SK-N-SH (cell line): ENCODE results near the gene RAB6A. TPM values are rescaled to one million over a fixed set of nuclear protein-coding genes. Genes with fewer than 3 reads are reported as not detected.
A peak's percentile ranks its signal among the peaks of the same experiment; 100 is the strongest.

Experiments used
- CTCF ChIA-PET: fragments of 300-600, 350-600 bp; formaldehyde crosslinking; extraction: SDS; loops from one replicate; lab custom pipeline; 2021; lab: Yijun Ruan, JAX
- POLR2A ChIA-PET: fragments of 350-600 bp; sonication (Branson Sonifier 250); formaldehyde crosslinking; extraction: SDS; loops from one replicate; lab custom pipeline; 2020; ENCODE audit warnings: antibody characterized with exemption, inconsistent platforms; lab: Yijun Ruan, JAX
- DNase-seq: peaks from one replicate; pipeline ENCODE4 v3.0.0; 2012
- H2AFZ ChIP-seq: fragments of 200-600 bp; sonication (generic); 2 replicates; pipeline ENCODE4 v1.8.1; 2016; ENCODE audit warnings: antibody characterized with exemption, mild to moderate bottlenecking, low read depth
- H3F3A ChIP-seq: fragments of 200-600 bp; sonication (generic); replicated peaks from 2 replicates; pipeline ENCODE3; 2016; ENCODE audit warnings: antibody characterized with exemption, mild to moderate bottlenecking; ENCODE audit not compliant: insufficient read depth
- H3K27ac ChIP-seq, 2 experiments: fragments of 200-500 bp in 1 of 2; fragments of 200-600 bp in 1 of 2; sonication (Bioruptor generic) in 1 of 2; sonication (generic), shearing (Covaris generic) in 1 of 2; 2 replicates each; pipeline versions ENCODE4 v1.5.1 to v1.6.1; 2014 to 2016; ENCODE audit warnings: low read depth in 2 of 2, inconsistent platforms in 1 of 2, low read length in 1 of 2, mild to moderate bottlenecking in 1 of 2, mixed read lengths in 1 of 2
- H3K27me3 ChIP-seq: fragments of 200-600 bp; sonication (generic), shearing (Covaris generic); 2 replicates; pipeline ENCODE4 v1.6.1; 2016; ENCODE audit warnings: mixed run types; ENCODE audit not compliant: insufficient read depth
- H3K36me3 ChIP-seq, 2 experiments: fragments of 200-500 bp in 1 of 2; fragments of 200-600 bp in 1 of 2; sonication (Bioruptor generic) in 1 of 2; sonication (generic) in 1 of 2; replicated peaks in 1 of 2; 2 replicates each; pipeline versions ENCODE3 to v1.5.1; 2014 to 2016; ENCODE audit warnings: low read length in 1 of 2, mild to moderate bottlenecking in 1 of 2; ENCODE audit not compliant: insufficient read depth in 2 of 2, control insufficient read depth in 1 of 2
- H3K4me1 ChIP-seq, 2 experiments: fragments of 200-500 bp in 1 of 2; fragments of 200-600 bp in 1 of 2; sonication (Bioruptor generic) in 1 of 2; sonication (generic), shearing (Covaris generic) in 1 of 2; 2 replicates each; pipeline versions ENCODE4 v1.5.1 to v1.6.1; 2014 to 2016; ENCODE audit warnings: low read depth in 1 of 2, low read length in 1 of 2, mixed run types in 1 of 2; ENCODE audit not compliant: insufficient read depth in 2 of 2, control insufficient read depth in 1 of 2
- H3K4me2 ChIP-seq: fragments of 200-600 bp; sonication (generic), shearing (Covaris generic); 2 replicates; pipeline ENCODE4 v1.6.1; 2017; ENCODE audit warnings: mixed run types
- H3K4me3 ChIP-seq, 2 experiments: fragments of 200-500 bp in 1 of 2; fragments of 200-600 bp in 1 of 2; sonication (Bioruptor generic) in 1 of 2; sonication (generic), shearing (Covaris generic) in 1 of 2; 2 replicates each; pipeline versions ENCODE4 v1.5.1 to v1.8.1; 2014 to 2016; ENCODE audit warnings: low read depth in 2 of 2, inconsistent platforms in 1 of 2, low read length in 1 of 2, mild to moderate bottlenecking in 1 of 2, mixed read lengths in 1 of 2, moderate library complexity in 1 of 2
- H3K79me2 ChIP-seq: fragments of 200-600 bp; sonication (generic); 2 replicates; pipeline ENCODE4 v1.8.1; 2017; ENCODE audit warnings: mild to moderate bottlenecking; ENCODE audit not compliant: insufficient read depth
- H3K9ac ChIP-seq: fragments of 200-600 bp; sonication (generic); 2 replicates; pipeline ENCODE4 v1.6.1; 2017; ENCODE audit warnings: mixed run types
- H3K9me2 ChIP-seq: fragments of 200-600 bp; sonication (generic); 2 replicates; pipeline ENCODE4 v1.6.1; 2017; ENCODE audit warnings: mixed run types
- H3K9me3 ChIP-seq: fragments of 200-600 bp; sonication (generic); 2 replicates; pipeline ENCODE4 v1.6.1; 2017; ENCODE audit warnings: mixed run types, mild to moderate bottlenecking, moderate library complexity
- H4K20me1 ChIP-seq: fragments of 200-600 bp; sonication (generic); 2 replicates; pipeline ENCODE4 v1.6.1; 2017; ENCODE audit warnings: mild to moderate bottlenecking, mixed run types; ENCODE audit not compliant: insufficient read depth
- CHD2 ChIP-seq: fragments of 150-350 bp; IDR thresholded peaks from 2 replicates; pipeline ENCODE4 v1.6.1; 2018; ENCODE audit warnings: low read length; ENCODE audit not compliant: partially characterized antibody
- CTCF ChIP-seq: fragments of 200-600 bp; sonication (generic); IDR thresholded peaks from 2 replicates; pipeline ENCODE4 v1.6.1; 2017; ENCODE audit warnings: antibody characterized with exemption, mild to moderate bottlenecking, moderate library complexity
- EP300 ChIP-seq, 2 experiments: IDR thresholded peaks; 2 replicates each; pipeline versions ENCODE4 v1.4.0 to v1.6.1; 2012; ENCODE audit warnings: borderline replicate concordance in 1 of 2, low read depth in 1 of 2, low read length in 1 of 2
- FOXJ3 ChIP-seq: sonication (generic); formaldehyde crosslinking; IDR thresholded peaks from 2 replicates; pipeline ENCODE4 v1.5.1; 2020; ENCODE audit warnings: mild to moderate bottlenecking, missing genetic modification reagents
- FOXM1 ChIP-seq: IDR thresholded peaks from 2 replicates; pipeline ENCODE4 v1.4.0; 2012; ENCODE audit warnings: low read depth, mild to moderate bottlenecking
- MAX ChIP-seq: IDR thresholded peaks from 2 replicates; pipeline ENCODE4 v1.4.0; 2012; ENCODE audit warnings: low read depth
- PBX3 ChIP-seq: IDR thresholded peaks from 2 replicates; pipeline ENCODE4; 2012
- POLR2AphosphoS5 ChIP-seq: IDR thresholded peaks from 2 replicates; pipeline ENCODE4 v1.6.1; 2012; ENCODE audit warnings: low read depth, low read length
- RAD21 ChIP-seq: IDR thresholded peaks from 2 replicates; pipeline ENCODE4 v1.6.1; 2012; ENCODE audit warnings: mild to moderate bottlenecking, low read length
- RCOR1 ChIP-seq: fragments of 150-350 bp; IDR thresholded peaks from 2 replicates; pipeline ENCODE4 v1.6.1; 2017; ENCODE audit warnings: antibody characterized with exemption, low read length
- SIN3A ChIP-seq: IDR thresholded peaks from 2 replicates; pipeline ENCODE4 v1.6.1; 2012; ENCODE audit warnings: low read depth, mild to moderate bottlenecking, low read length, moderate library complexity, borderline replicate concordance
- SMC3 ChIP-seq: IDR thresholded peaks from 2 replicates; pipeline ENCODE4 v1.6.1; 2012; ENCODE audit warnings: low read depth, low read length, improper control_type of control experiment
- TAF1 ChIP-seq: IDR thresholded peaks from 2 replicates; pipeline ENCODE4 v1.6.1; 2012; ENCODE audit warnings: low read depth, mild to moderate bottlenecking, low read length, moderate library complexity, borderline replicate concordance
- TCF12 ChIP-seq: IDR thresholded peaks from 2 replicates; pipeline ENCODE4 v1.4.0; 2012
- YY1 ChIP-seq: IDR thresholded peaks from 2 replicates; pipeline ENCODE4 v1.4.0; 2012; ENCODE audit warnings: low read depth, mild to moderate bottlenecking
- WGBS: methylation state at CpG from one replicate; pipeline ENCODE4 v1.1.6; 2017; ENCODE audit warnings: low lambda C conversion rate; 5-methylcytosine and 5-hydroxymethylcytosine counted together
- polyA plus RNA-seq, 3 experiments: library from polyadenylated mRNA; depleted of rRNA; stranded (reverse); fragments of >200 nt; gene quantifications; 2 replicates each; pipeline ENCODE4 v1.2.3, GENCODE V29; 2012

RAB6A gene
- polyA plus RNA-seq, 1 of the 3 experiments (the other 2 are of a cell fraction) = 39.1 TPM

- CTCF ChIA-PET = interaction anchor here (0.5 to 6.6 kb wide), 81 partner anchors 9 to 700 kb away, joined by 3 to 123 read pairs (median 4); partner anchors contain the start of genes FAM168A, PLEKHB1 and RELT
- Histone ChIP-seq H3K79me2 (no peaks in the 10 kb centered on the region), H3K27ac (no peak overlapping the region), H3K9me2 (no peaks in the 10 kb centered on the region), H3K27me3 (no peaks in the 10 kb centered on the region), H3K4me1 (peaks cover 0 to 6% of the 10 kb centered on the region in 2 experiments; a peak in 1 of 4 replicates), H3K9me3 (no peaks in the 10 kb centered on the region), H4K20me1 (no peaks in the 10 kb centered on the region), H3K9ac (0 out of 2 replicates have a peak overlapping the region, but pooled peaks have one; percentile 39), H3F3A (no peaks in the 10 kb centered on the region), H3K4me2 (peak overlapping the region; percentile 51; the same call in 1 of the 2 replicates)
- WGBS = 48% methylated on average over 26 of the region's 40 CpGs
- POLR2A ChIA-PET = interaction anchor here (1.0 kb wide), 1 partner anchor 326 kb away, joined by 3 read pairs; no protein-coding TSS in a partner anchor
- peak; percentile 97 for DNase-seq
- TF ChIP-seq PBX3 = no peak
- no peak for TF ChIP-seq TAF1
- TF ChIP-seq RCOR1 = peak; percentile 39; the same call in 1 of the 2 replicates
- peak; percentile 97 for TF ChIP-seq SMC3
- peak; percentile 19; the same call in 1 of the 2 replicates for TF ChIP-seq SIN3A
- peak; percentile 94 for TF ChIP-seq CTCF
- no peak for TF ChIP-seq TCF12
- no peak for TF ChIP-seq FOXJ3 (CRISPR knock-in tag)
- no peak for TF ChIP-seq FOXM1
- TF ChIP-seq POLR2AphosphoS5 = 0 out of 2 replicates have a peak, but pooled peaks have one; percentile 12
- TF ChIP-seq YY1 = no peak
- TF ChIP-seq MAX = 0 out of 2 replicates have a peak, but pooled peaks have one; percentile 33
- TF ChIP-seq RAD21 = peak; percentile 99
- no peak for TF ChIP-seq EP300 (IDR thresholded peaks at IDR 0.05; ENCODE audit: borderline replicate concordance in 1 of 2, low read depth in 1 of 2, low read length in 1 of 2)
- peak; percentile 25 for TF ChIP-seq CHD2
- TF ChIP-seq, all 33 proteins: peak for 8
- Histone ChIP-seq H3K36me3 (no peaks in the 10 kb centered on the region), H3K4me3 (peak overlapping the region; percentile 35 to 51; a peak in 3 of 4 replicates), H2AFZ (no peak overlapping the region; the same call in 1 of the 2 replicates)
Measured at GRCh38 chr11:73661035-73661628, 99.7 kb downstream of the RAB6A start.
